Neuronal stem cell (in vitro differentiated cells): Measurements from ENCODE around the gene KCTD19.
"Not testable (repeated sequence)": the region's sequence is repeated elsewhere in the genome, so short reads cannot be mapped to it uniquely, and the experiment has no call there.

Source experiments
- DNase-seq: peaks from one replicate; pipeline ENCODE4 v3.0.0-alpha.2; 2013; ENCODE audit warnings: low spot score
- H2AFZ ChIP-seq: one replicate; pipeline ENCODE4 v1.6.1; 2013; ENCODE audit warnings: mild to moderate bottlenecking, low read length, inconsistent platforms
- H2AK5ac ChIP-seq: 2 replicates; pipeline ENCODE4 v1.6.1; 2013; ENCODE audit warnings: low read depth, mild to moderate bottlenecking, inconsistent platforms, low read length, moderate library complexity, mixed read lengths
- H2BK120ac ChIP-seq: 2 replicates; pipeline ENCODE4 v1.6.1; 2013; ENCODE audit warnings: low read depth, mild to moderate bottlenecking, inconsistent platforms, low read length, moderate library complexity, mixed read lengths
- H2BK12ac ChIP-seq: one replicate; pipeline ENCODE4 v1.6.1; 2013; ENCODE audit warnings: low read length, inconsistent platforms
- H2BK15ac ChIP-seq: 2 replicates; pipeline ENCODE4 v1.6.1; 2013; ENCODE audit warnings: mild to moderate bottlenecking, low read length, inconsistent platforms, mixed read lengths
- H2BK5ac ChIP-seq: one replicate; pipeline ENCODE4 v1.6.1; 2013; ENCODE audit warnings: inconsistent platforms, mild to moderate bottlenecking, low read length, moderate library complexity
- H3K14ac ChIP-seq: one replicate; pipeline ENCODE4 v1.6.1; 2013; ENCODE audit warnings: low read length, inconsistent platforms
- H3K18ac ChIP-seq: 2 replicates; pipeline ENCODE4 v1.6.1; 2013; ENCODE audit warnings: low read length, inconsistent platforms
- H3K23ac ChIP-seq: 2 replicates; pipeline ENCODE4 v1.6.1; 2013; ENCODE audit warnings: low read depth, mild to moderate bottlenecking, mixed read lengths, low read length, inconsistent platforms; ENCODE audit not compliant: poor library complexity
- H3K27ac ChIP-seq: replicated peaks from 3 replicates; pipeline ENCODE4 v1.5.1; 2013; ENCODE audit warnings: low read length, inconsistent platforms
- H3K27me3 ChIP-seq, 3 experiments: 2 replicates each; pipeline ENCODE4 v1.6.1; 2013; ENCODE audit warnings: low read length in 3 of 3, mild to moderate bottlenecking in 2 of 3, inconsistent platforms in 1 of 3, low read depth in 1 of 3, mixed read lengths in 1 of 3, moderate library complexity in 1 of 3; ENCODE audit not compliant: control insufficient read depth in 3 of 3, insufficient read depth in 3 of 3
- H3K36me3 ChIP-seq, 2 donors: replicated peaks in 1 of 2; 2 replicates each; pipeline ENCODE4 v1.6.1; 2013; ENCODE audit warnings: low read length in 2 of 2; ENCODE audit not compliant: control insufficient read depth in 2 of 2, insufficient read depth in 2 of 2
- H3K4ac ChIP-seq: 2 replicates; pipeline ENCODE4 v1.6.1; 2013; ENCODE audit warnings: inconsistent platforms, mild to moderate bottlenecking, low read length, moderate library complexity
- H3K4me1 ChIP-seq, 2 donors: 1 replicate in 1 of 2; 2 replicates in 1 of 2; pipeline ENCODE4 v1.6.1; 2013; ENCODE audit warnings: low read length in 2 of 2, low read depth in 1 of 2; ENCODE audit not compliant: control insufficient read depth in 2 of 2, insufficient read depth in 1 of 2
- H3K4me2 ChIP-seq: one replicate; pipeline ENCODE4 v1.6.1; 2013; ENCODE audit warnings: mild to moderate bottlenecking, low read length, inconsistent platforms; ENCODE audit not compliant: insufficient read depth, poor library complexity, severe bottlenecking
- H3K4me3 ChIP-seq, 2 donors: 2 replicates each; pipeline ENCODE4 v1.5.1; 2013; ENCODE audit warnings: low read length in 2 of 2, mild to moderate bottlenecking in 2 of 2, inconsistent platforms in 1 of 2, moderate library complexity in 1 of 2
- H3K79me1 ChIP-seq: one replicate; pipeline ENCODE4 v1.6.1; 2013; ENCODE audit warnings: low read depth, mild to moderate bottlenecking, inconsistent platforms, low read length, moderate library complexity
- H3K9ac ChIP-seq: one replicate; pipeline ENCODE4 v1.6.1; 2013; ENCODE audit warnings: mild to moderate bottlenecking, low read depth, low read length, inconsistent platforms; ENCODE audit not compliant: poor library complexity
- H3K9me3 ChIP-seq, 2 donors: replicated peaks in 1 of 2; 2 replicates each; pipeline versions ENCODE3 to v1.6.1; 2013; ENCODE audit warnings: low read length in 2 of 2, mild to moderate bottlenecking in 2 of 2, inconsistent platforms in 1 of 2, low read depth in 1 of 2, mixed read lengths in 1 of 2, moderate library complexity in 1 of 2; ENCODE audit not compliant: control insufficient read depth in 2 of 2, insufficient read depth in 1 of 2
- H4K8ac ChIP-seq: one replicate; pipeline ENCODE4 v1.6.1; 2013; ENCODE audit warnings: low read depth, mild to moderate bottlenecking, inconsistent platforms, low read length, moderate library complexity
- H4K91ac ChIP-seq: one replicate; pipeline ENCODE4 v1.6.1; 2013; ENCODE audit warnings: low read length, low read depth, mild to moderate bottlenecking, inconsistent platforms; ENCODE audit not compliant: poor library complexity
- WGBS, 2 donors: extraction: QIAGEN DNeasy Blood & Tissue Kit; methylation state at CpG; one replicate each; pipeline ENCODE4 v1.1.7; 2013; ENCODE audit warnings: missing lambda C conversion rate in 2 of 2, mixed read lengths in 1 of 2; ENCODE audit not compliant: insufficient read length in 2 of 2, insufficient replicate concordance in 1 of 2; ENCODE audit errors: extremely low coverage in 2 of 2; 5-methylcytosine and 5-hydroxymethylcytosine counted together

The KCTD19 gene

GRCh38 chr16:67356396-67356795 lies 29.9 kb upstream of the KCTD19 start:
- no peak overlapping the region for H3K4ac ChIP-seq
- H3K18ac ChIP-seq = no peak overlapping the region
- H3K23ac ChIP-seq = no peak overlapping the region
- H3K79me1 ChIP-seq = no peaks in the 10 kb centered on the region
- no CpG with 5 or more reads among the region's 3 CpGs for WGBS, 2 donors
- no peak overlapping the region for H3K27ac ChIP-seq
- H3K9ac ChIP-seq = no peak overlapping the region
- no peak overlapping the region for H2BK12ac ChIP-seq
- no peak overlapping the region for H2AFZ ChIP-seq
- H3K36me3 ChIP-seq = no peaks in the 10 kb centered on the region
- H4K91ac ChIP-seq = no peak overlapping the region
- H4K8ac ChIP-seq = no peak overlapping the region
- H3K27me3 ChIP-seq = peaks cover 0 to 36% (median 0%) of the 10 kb centered on the region in 3 experiments
- H2BK120ac ChIP-seq = no peak overlapping the region
- H2BK15ac ChIP-seq = no peak overlapping the region
- H3K14ac ChIP-seq = no peak overlapping the region
- H2AK5ac ChIP-seq = no peak overlapping the region
- no peaks in the 10 kb centered on the region for H3K9me3 ChIP-seq
- H3K4me3 ChIP-seq = no peak overlapping the region
- DNase-seq = no peak
- no peaks in the 10 kb centered on the region for H3K4me1 ChIP-seq
- no peak overlapping the region for H2BK5ac ChIP-seq
- no peak overlapping the region for H3K4me2 ChIP-seq

- WGBS, 2 donors = no CpG with 5 or more reads among the region's 3 CpGs
Measured at GRCh38 chr16:67352463-67352862, 25.9 kb upstream of the KCTD19 start.

GRCh38 chr16:67350324-67350723 lies 23.8 kb upstream of the KCTD19 start:
- no peak overlapping the region for H4K8ac ChIP-seq
- no peak overlapping the region for H3K27ac ChIP-seq
- H3K4me2 ChIP-seq = no peak overlapping the region
- no peak overlapping the region for H3K14ac ChIP-seq
- no peak overlapping the region for H2BK12ac ChIP-seq
- no peak overlapping the region for H3K18ac ChIP-seq
- H2AK5ac ChIP-seq = no peak overlapping the region
- no peak overlapping the region for H3K4ac ChIP-seq
- DNase-seq = no peak
- H2AFZ ChIP-seq = no peak overlapping the region
- H3K9me3 ChIP-seq = no peaks in the 10 kb centered on the region
- H3K9ac ChIP-seq = no peak overlapping the region
- peaks cover 0 to 37% (median 0%) of the 10 kb centered on the region in 3 experiments for H3K27me3 ChIP-seq
- no peaks in the 10 kb centered on the region for H3K79me1 ChIP-seq
- no peaks in the 10 kb centered on the region for H3K4me1 ChIP-seq
- H2BK120ac ChIP-seq = no peak overlapping the region
- no peak overlapping the region for H3K23ac ChIP-seq
- H2BK5ac ChIP-seq = no peak overlapping the region
- no peaks in the 10 kb centered on the region for H3K36me3 ChIP-seq
- H3K4me3 ChIP-seq = no peak overlapping the region
- H4K91ac ChIP-seq = no peak overlapping the region
- no CpG with 5 or more reads among the region's 1 CpG for WGBS, 2 donors
- H2BK15ac ChIP-seq = no peak overlapping the region

More at GRCh38 chr16:67352463-67352862, 25.9 kb upstream of the KCTD19 start:
- H3K9ac ChIP-seq, H3K4ac ChIP-seq, H2AK5ac ChIP-seq, H3K79me1 ChIP-seq, H3K18ac ChIP-seq, H3K14ac ChIP-seq, H3K9me3 ChIP-seq, H2AFZ ChIP-seq, H3K23ac ChIP-seq, H2BK12ac ChIP-seq, H2BK5ac ChIP-seq, H3K4me3 ChIP-seq, H3K4me2 ChIP-seq, H3K27ac ChIP-seq, H2BK15ac ChIP-seq, H4K91ac ChIP-seq, H4K8ac ChIP-seq, H2BK120ac ChIP-seq, DNase-seq, H3K36me3 ChIP-seq, H3K4me1 ChIP-seq: not testable (repeated sequence)
- H3K27me3 ChIP-seq = peaks cover 0 to 38% (median 0%) of the 10 kb centered on the region in 3 experiments

GRCh38 chr16:67349172-67349571 lies 22.6 kb upstream of the KCTD19 start:
- Histone ChIP-seq H2BK5ac (no peak overlapping the region), H3K14ac (no peak overlapping the region), H3K18ac (no peak overlapping the region), H3K4me3 (no peak overlapping the region), H2BK120ac (no peak overlapping the region), H3K9ac (no peak overlapping the region), H3K27ac (no peak overlapping the region), H2AK5ac (no peak overlapping the region), H3K36me3 (no peaks in the 10 kb centered on the region), H3K9me3 (no peaks in the 10 kb centered on the region), H3K4me2 (no peak overlapping the region), H4K8ac (no peak overlapping the region), H3K4me1 (no peaks in the 10 kb centered on the region), H2BK12ac (no peak overlapping the region), H4K91ac (no peak overlapping the region), H2BK15ac (no peak overlapping the region), H3K79me1 (no peaks in the 10 kb centered on the region), H3K4ac (no peak overlapping the region), H3K27me3 (peaks cover 0 to 38% (median 0%) of the 10 kb centered on the region in 3 experiments), H3K23ac (no peak overlapping the region), H2AFZ (no peak overlapping the region)
- no peak for DNase-seq
